A204.1 (cell line): ENCODE measurements around the gene TBC1D9B.
A peak's percentile ranks its signal among the peaks of the same experiment; 100 is the strongest.

Experiments
- FAIRE-seq: peaks from 2 replicates; lab custom pipeline; 2012; peaks lifted over from hg19 to GRCh38; lab: Jason Lieb, UNC

TBC1D9B gene

DNA sequence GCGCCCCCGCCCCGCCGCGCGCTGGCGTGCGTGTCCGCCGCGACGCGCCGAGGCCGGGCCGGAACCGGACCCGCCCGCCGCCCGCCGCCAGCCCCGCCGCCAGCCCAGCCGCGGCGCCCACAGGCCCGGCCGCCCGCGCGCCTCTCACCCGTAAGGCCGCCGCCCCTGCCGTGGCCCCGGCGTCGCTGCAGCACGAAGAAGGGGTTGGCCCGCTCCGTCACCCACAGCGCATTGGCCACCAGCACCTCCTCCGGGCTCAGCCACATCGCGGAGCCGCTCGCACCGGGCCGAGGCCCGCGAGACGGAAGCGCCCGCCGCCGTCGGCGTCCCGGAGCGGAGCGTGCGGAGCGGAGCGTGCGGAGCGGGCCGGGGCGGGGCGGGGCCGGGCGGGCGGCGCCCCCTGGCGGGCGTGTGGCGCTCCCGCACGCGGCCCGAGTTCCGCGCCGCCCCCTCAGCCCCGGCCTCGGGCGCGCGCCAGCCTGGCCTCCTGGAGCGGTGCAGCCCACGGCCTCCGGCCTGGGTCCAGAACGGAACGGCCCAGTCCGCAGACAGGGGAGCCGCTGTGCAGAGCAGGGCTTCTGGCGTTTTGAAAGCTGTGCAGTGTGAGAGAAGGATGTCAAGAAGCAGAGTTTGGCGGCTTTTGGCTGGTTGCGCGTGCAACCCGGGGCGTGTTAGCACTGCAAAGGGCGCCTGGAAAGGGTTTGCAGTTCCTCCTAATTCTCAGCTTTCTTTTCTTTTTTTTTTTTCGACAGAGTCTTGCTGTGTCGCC, at the start of gene TBC1D9B:
TSS of gene TBC1D9B (minus strand) at position 342 of the 769 bp plus-strand sequence. CDS start at position 266, 76 bp downstream.
- no peak for FAIRE-seq

DNA sequence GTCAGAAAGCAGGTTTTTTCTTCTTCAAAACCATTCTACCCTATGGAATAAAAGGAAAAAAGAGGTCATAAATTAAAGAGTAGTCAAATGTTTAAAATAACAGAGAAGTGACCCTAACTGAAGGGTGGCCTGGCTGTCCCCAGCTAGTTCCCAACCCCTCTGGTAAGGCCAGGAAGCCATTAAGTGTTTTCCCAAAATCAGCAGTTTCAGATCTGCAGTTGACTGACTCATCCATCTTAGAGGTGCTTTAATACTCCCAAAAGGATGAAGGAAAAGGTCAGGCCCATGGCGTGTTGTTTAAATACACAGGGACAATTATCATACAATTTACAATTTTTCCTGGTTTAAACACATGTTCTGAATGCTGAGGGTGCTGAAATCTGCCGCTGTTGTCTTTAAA, 47.9 kb upstream of the TBC1D9B start:
- no peak for FAIRE-seq

- FAIRE-seq, result no peak
Measured at GRCh38 chr5:179955062-179955461, 47.4 kb upstream of the TBC1D9B start.

- FAIRE-seq, result no peak
Measured at GRCh38 chr5:179954434-179954833, 46.7 kb upstream of the TBC1D9B start.

DNA sequence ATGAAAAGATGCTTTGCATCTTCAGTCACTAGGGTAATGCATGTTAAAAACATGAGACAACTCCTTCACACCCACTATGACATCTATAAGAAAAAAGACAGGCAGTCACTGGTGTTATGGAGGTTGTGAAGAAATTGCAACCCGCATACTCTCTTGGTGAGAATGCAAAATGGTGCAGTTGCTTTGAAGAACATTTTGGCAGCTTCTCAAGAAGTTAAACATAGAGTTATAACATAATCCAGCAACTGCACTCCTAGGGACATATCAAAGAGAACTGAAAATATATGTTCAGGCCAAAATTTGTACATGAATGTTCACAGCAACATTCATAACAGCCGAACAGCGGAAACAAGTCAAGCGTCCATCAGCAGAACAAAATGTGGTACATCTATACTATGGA, 46.3 kb upstream of the TBC1D9B start:
- FAIRE-seq, result no peak

GRCh38 chr5:179936976-179937681, 29.4 kb upstream of the TBC1D9B start:
- FAIRE-seq, result peak; percentile 96

DNA sequence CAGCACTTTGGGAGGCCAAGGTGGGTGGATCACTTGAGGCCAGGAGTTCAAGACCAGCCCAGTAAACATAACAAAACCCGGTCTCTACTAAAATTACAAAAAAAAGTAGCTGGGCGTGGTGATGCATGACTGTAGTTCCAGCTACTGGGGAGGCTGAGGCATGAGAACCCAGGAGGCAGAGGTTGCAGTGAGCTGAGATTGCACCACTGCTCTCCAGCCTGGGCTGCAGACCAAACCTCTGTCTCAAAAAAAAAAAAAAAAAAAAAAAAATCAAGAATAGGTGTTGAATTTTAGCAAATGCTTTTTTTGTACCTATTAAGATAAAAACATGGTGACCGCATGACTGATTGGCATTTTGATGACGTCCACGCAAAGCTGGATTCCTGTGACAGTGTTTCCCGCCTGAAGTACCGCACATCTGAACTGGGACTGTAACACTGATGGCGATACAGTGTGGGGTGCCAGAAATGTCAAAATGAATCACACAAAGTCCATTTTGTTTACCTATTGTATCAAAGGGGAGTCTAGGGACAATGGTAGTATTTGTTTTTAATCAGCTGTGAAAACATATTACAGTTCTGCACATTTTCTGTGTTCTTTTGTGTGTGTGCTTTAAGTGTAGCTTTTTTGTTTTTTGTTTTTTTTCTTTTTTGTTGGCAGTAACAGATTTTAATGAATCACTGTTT, 23.2 kb upstream of the TBC1D9B start:
- no peak for FAIRE-seq

DNA sequence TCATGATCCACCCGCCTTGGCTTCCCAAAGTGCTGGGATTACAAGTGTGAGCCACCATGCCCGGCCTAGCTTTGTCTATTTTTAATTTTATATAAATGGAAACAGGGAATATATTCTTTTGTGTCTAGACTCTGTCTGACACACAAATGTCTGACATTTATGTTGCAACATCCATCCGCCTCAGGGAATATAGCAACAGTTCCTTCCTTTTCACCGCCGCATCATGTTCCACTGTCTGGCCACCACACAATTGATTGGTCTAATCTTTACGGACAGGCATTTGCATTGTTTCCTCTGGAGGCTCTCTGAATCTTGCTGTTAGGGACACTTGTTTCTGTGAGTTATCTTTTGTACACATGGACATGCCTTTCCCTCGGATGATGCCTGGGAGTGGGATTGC, 20.1 kb upstream of the TBC1D9B start:
- no peak for FAIRE-seq

- FAIRE-seq, result no peak
Measured at GRCh38 chr5:179926657-179927056, 19.0 kb upstream of the TBC1D9B start.

DNA sequence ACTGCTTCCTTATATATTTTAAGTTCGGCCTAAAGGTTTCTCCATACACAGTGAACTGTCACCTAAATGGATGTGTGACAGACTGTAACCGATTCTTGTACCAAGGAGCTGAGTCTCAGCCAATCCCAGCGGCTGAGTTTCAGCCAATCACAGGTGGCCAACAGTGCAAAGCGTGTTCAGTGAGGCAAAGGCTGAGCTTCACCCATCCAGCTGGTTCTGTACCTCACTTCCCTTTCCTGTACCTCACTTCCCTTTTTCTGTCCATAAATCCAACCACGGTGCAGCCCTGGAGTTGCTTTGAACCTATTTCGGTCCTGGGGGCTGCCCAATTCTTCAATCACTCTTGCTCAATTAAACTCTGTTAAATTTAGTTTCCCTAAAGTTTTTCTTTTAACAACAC, 15.7 kb upstream of the TBC1D9B start:
- no peak for FAIRE-seq

GRCh38 chr5:179920175-179920574, 12.5 kb upstream of the TBC1D9B start:
- no peak for FAIRE-seq

DNA sequence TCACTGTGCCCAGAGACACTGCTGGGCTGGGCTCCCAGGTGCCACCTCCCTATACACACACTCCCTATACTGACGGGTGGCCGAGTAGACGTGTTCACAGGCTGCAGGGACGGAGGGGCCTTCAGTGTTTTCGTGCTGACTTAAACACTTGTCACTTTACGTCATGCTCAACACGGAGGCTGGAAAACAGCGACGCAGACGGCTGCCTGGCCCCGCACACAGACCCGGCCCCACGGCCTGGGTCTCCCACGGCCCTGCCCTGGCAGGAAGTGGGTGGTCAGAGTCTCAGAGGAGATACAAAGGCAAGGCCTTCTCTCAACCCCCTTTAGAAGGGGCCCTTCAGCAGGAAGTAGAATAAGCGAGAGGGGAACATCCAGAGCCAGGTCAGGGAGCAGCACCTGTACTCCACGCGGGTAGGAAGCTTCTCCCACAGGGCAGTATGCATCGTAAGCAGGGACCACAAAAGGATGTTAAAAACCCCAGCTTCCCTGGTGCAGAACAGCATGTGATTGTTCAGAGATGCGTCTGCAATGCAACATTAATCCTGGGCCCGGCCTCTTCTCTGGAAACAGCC, 11.9 kb upstream of the TBC1D9B start:
- no peak for FAIRE-seq

DNA sequence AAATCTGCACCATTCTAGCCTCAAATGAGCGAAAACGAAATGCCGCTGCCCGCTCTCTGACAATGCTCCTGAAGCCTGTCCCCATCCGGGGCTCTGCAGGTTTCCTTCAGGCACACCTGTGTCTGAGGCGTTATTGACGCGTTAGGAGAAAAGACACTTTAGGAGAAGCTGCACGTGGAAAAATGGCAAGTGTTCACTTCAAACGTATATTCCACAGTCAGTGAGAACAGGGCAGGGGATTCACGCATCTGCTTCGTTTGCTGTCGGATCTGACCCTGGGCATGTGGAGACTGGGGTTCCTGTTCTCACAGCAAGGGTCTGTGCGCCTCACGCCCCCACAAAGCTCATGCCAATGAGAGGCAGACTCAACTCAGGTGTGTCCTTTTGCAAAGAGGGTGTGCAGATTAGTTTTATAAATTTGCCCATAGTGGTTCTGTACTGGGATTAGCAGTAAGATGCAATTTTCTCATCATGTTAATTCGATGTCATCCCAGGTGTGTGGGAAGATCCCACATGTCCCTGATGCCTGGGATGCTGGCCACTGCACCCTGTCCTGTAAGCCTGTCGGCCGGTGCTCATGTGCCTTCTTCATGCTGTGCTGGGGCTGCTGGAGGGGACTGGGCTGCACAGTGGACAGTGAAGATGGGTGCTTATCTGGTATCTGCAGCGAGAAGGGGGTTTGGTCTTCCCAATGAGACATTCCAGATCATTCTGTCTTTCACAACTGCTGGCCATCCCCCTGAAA, 11.2 kb upstream of the TBC1D9B start:
- no peak for FAIRE-seq

DNA sequence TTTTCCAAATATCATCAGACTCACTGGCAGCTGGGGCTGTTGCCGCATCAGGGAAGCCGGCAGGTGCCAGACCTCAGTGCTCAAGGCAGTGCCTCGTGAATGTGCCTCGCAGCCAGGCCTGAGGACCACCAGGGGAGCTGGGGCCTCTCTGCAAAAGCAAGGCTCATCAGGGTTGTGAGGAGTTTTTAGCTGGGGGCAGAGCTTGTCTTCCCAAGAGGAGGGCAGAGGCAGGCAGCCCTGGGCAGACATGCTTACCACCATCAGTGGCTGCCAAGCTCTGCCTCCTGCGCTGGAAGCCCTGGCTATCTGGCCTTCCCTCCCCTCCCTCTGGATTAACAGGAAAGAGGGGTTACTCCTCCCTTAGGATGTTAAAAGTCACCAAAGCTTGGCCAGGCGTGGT, 8.8 kb upstream of the TBC1D9B start:
- no peak for FAIRE-seq

DNA sequence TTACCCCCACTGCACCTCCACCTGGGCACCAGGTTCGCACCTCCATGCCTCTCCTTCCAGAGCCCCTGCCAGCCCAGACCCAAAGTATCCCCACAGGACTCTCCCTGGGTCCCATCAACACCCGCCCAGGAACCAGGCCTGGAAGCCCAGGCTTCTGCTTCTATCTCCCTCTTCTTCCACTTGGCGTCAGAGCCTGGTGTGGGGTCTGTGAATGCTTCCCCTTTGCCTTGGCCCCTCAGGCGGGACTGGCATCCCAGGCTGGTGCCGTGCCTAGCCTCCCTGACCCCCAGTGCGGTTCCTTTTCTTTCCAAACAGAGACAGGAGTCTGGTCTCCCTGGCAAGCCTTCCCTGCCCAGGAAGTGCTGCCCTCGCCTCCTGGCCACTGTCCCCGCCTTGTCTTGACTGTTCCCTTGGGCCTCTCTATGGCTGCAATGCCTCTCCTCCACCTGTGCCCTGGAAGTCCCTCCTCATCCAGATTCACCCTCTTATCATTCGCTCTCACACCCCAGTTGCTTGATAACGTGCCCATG, 7.8 kb upstream of the TBC1D9B start:
- FAIRE-seq, result no peak

DNA sequence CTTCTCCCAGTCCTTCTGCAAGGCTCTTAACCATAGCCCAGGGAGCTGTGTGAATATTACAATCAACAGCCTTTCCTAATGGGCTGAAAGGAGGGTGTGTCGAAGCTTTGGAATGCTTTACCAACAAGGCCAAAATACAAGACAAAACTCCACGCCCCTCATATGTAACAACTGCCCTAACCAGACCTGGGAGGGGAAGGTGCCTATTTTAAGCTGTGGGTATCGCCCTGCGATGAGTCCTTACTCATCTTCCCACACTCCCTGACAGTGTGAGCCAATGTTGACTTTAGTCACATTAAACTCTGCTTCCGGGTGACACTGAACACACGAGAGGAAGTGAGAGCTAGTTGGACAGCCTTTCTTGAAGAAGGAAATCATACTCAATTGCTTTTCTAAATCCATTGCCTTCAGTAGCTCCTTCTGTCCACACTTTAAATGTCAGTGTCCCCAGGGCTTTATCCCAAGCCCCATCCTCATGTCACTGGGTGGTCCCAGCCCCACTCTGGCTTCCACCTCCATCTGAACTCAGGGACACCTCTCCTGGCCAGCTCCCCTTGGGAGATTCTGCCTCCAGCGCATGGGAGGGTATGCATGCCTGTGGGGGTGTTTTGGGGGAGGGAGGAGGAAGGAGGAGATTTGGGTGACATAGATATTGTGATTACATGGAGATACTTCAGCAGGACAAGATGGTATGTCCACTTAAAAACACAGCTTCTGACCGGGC, 6.5 kb upstream of the TBC1D9B start:
- FAIRE-seq, result no peak

GRCh38 chr5:179913461-179913860, 5.8 kb upstream of the TBC1D9B start:
- FAIRE-seq, result no peak

- no peak for FAIRE-seq
Measured at GRCh38 chr5:179912951-179913350, 5.3 kb upstream of the TBC1D9B start.

GRCh38 chr5:179912386-179912785, 4.7 kb upstream of the TBC1D9B start:
- FAIRE-seq, result no peak

DNA sequence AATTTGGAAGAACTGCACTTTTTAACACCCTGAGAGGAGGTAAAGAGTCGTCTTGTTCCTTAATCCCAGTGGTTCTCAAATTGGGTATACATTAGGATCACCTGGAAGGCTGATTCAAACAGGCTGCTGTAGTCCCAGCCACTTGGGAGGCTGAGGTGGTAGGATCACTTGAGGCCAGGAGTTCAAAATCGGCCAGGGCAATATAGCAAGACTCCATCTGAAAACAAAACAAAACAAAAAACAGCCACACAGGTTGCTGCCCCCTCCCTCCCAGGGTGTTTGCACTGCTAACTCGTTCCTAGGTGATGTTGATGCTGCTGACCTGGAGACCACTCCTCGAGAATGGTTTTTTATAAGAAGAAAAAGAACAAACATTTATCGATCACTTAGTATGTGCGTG, 1.5 kb upstream of the TBC1D9B start:
- no peak for FAIRE-seq

DNA sequence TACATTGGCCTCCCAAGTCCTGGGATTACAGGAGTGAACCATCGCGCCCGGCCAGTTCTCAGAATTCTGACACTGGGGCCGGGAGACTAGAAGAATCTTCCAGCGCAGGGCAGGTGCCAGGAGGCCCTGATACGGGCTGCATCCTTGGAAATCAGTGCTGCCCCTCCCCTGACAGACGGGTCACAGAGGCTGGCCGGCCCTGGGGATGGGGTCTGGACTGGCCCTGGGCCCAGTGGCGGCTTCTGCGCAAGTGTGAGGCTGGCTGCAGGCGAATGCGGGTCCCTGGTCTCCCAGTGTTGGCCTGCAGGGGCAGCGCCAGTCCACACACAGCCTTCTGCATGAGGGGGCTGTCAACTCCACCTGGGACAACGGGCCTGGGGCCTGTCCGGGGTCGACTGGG, 831 bp upstream of the TBC1D9B start:
- FAIRE-seq, result no peak
